Stimulated activated CD8-positive, alpha-beta memory T cell treated with anti-CD3 and anti-CD28 coated beads, Interleukin-12 subunit alpha, Interleukin-12 subunit beta, amount 100 ng/mL, for 1 hour (primary cell): ENCODE results near the gene DGKQ.
"Not testable (repeated sequence)": the region's sequence is repeated elsewhere in the genome, so short reads cannot be mapped to it uniquely, and the experiment has no call there.

ENCODE experiments used
- DNase-seq: peaks from one replicate; pipeline ENCODE4 v3.0.0-alpha.2; 2020; ENCODE audit warnings: low read depth

Gene DGKQ

GRCh38 chr4:949656-950055 is 23.7 kb downstream of the DGKQ start:
- no peak for DNase-seq

GRCh38 chr4:948936-949300 is 24.5 kb downstream of the DGKQ start:
- DNase-seq, result no peak

- DNase-seq, result no peak
Observed at GRCh38 chr4:948101-948935, 25.1 kb downstream of the DGKQ start.

- no peak for DNase-seq
Observed at GRCh38 chr4:947491-947971, 25.8 kb downstream of the DGKQ start.

- DNase-seq, result no peak
Observed at GRCh38 chr4:946517-947471, 26.6 kb downstream of the DGKQ start.

GRCh38 chr4:946103-946450 is 27.3 kb downstream of the DGKQ start:
- no peak for DNase-seq

GRCh38 chr4:945274-946102 is 27.9 kb downstream of the DGKQ start:
- no peak for DNase-seq

- not testable (repeated sequence) for DNase-seq
Observed at GRCh38 chr4:939508-939907, 33.9 kb downstream of the DGKQ start.

- DNase-seq, result no peak
Observed at GRCh38 chr4:932713-933070, 40.7 kb downstream of the DGKQ start.

- DNase-seq, result peak; percentile 95
Observed at GRCh38 chr4:931960-932712, 41.2 kb downstream of the DGKQ start, which contains the start of the genes GAK and TMEM175. Gene GAK (minus strand): TSS chr4:932316. CDS start chr4:932187, 129 bp downstream. Gene TMEM175 (plus strand): TSS chr4:932460. CDS start chr4:947740, 15,280 bp downstream.

- no peak for DNase-seq
Observed at GRCh38 chr4:931194-931959, 42.0 kb downstream of the DGKQ start.

- no peak for DNase-seq
Observed at GRCh38 chr4:930827-931193, 42.6 kb downstream of the DGKQ start.

- no peak for DNase-seq
Observed at GRCh38 chr4:930028-930551, 43.3 kb downstream of the DGKQ start.

GRCh38 chr4:929096-929765 is 44.1 kb downstream of the DGKQ start:
- no peak for DNase-seq

- not testable (repeated sequence) for DNase-seq
Observed at GRCh38 chr4:927566-927965, 45.8 kb downstream of the DGKQ start.

GRCh38 chr4:926538-926937 is 46.8 kb downstream of the DGKQ start:
- DNase-seq, result no peak

GRCh38 chr4:925771-926500 is 47.4 kb downstream of the DGKQ start:
- no peak for DNase-seq

- DNase-seq, result no peak
Observed at GRCh38 chr4:925171-925570, 48.2 kb downstream of the DGKQ start.
